EL (cell line): ENCODE data around the gene LEUTX.
A peak's percentile ranks its signal among the peaks of the same experiment; 100 is the strongest.

Experiments
- DNase-seq: peaks from one replicate; pipeline ENCODE4 v3.0.0-alpha.2; 2016

Gene LEUTX

GRCh38 chr19:39825093-39825463 lies 46.4 kb downstream of the LEUTX start:
- no peak for DNase-seq

DNA sequence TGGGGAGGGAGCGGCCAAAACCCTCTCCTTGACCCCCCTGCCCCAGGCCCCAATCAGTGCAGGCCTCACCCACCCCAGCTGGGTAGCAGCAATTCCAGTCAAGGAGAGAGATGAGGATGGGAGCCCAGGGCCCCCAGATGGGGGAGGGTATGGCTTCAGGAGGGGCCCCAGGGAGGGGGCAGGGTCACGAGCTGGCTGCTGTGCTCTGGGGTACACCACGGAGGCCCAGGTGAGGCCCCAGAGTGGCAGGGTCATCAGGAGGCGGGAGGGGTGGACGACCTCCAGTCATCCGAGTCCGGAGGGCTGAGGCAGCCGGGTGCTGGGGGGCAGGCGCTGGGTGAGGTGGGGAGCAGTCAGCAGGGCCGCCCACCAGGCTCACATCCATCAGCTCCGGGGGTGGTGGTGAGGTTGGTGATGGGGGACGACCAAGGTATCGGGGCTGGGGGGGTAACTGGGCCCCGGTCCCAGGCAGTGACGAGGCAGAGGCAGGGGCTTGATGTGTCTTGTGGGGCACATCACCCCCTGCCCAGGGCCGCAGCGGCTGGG lies 47.0 kb downstream of the LEUTX start:
- no peak for DNase-seq

DNA sequence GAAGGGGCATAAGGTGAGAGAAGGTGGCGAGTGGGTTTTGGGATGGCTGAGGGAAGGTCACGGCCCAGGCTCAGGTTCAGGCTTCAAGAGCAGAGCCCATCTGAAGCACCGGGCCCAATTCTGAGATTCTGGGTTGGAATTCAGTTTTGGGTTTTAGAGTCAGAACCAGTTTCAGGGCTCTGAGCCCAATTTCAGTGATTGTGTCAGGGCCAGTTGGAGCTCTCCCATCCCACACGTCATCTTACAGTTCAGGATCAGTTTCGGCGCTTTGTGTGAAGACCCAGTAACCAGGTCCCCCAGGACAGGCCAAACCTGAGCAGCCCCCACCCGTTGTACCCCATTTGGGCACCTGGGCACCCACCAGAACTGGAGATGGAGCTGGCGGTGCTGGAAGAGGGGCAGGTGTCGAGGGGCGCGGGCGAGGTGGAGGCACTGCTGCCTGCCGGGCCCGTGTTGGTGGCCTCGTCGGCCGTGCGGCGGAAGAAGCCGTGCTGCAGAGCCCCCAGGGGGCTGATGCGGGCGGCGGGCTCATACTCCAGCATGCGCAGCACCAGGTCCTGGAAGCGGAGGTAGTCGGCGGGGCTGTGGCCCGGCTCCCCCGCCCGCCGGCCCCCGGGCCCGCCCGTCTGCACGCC lies 47.8 kb downstream of the LEUTX start:
- no peak for DNase-seq

DNA sequence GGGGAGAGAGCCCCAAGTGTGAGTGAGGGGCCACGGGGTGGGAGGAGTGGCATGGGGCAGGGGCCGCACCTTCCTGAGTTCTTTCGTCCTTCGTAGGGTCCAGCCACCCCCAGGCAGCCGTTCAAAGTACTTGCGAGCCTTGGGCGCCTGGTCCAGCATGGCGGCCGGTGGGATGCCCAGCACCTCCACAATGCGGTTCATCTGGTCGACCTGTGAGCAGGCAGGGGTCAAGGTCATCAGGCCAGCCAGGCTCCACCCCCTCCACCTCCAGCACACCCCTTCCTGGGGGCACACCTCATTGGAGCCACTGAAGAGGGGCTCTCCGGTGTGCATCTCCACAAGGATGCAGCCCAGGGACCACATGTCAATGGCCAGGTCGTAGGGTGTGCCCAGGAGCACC lies 48.6 kb downstream of the LEUTX start:
- DNase-seq = no peak

GRCh38 chr19:39828015-39828653 lies 49.5 kb downstream of the LEUTX start:
- no peak for DNase-seq

DNA sequence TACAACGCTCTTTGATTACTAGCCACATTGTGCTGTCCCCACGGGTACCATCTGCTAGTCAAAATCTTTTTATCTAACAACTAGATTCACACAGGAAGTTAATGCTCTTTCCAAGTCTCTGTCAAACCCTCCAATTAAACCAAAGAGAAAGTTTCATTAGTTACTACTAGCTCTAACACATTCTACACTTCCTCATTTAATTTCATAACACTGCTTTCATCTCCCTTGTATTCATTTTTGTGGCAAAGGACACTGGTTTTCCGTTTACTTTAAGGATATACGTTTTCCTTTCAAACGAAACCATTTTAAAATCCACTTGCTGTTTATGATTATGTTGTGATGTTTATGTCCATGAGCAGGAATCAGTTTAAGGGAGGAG lies 50.0 kb downstream of the LEUTX start:
- DNase-seq = no peak

DNA sequence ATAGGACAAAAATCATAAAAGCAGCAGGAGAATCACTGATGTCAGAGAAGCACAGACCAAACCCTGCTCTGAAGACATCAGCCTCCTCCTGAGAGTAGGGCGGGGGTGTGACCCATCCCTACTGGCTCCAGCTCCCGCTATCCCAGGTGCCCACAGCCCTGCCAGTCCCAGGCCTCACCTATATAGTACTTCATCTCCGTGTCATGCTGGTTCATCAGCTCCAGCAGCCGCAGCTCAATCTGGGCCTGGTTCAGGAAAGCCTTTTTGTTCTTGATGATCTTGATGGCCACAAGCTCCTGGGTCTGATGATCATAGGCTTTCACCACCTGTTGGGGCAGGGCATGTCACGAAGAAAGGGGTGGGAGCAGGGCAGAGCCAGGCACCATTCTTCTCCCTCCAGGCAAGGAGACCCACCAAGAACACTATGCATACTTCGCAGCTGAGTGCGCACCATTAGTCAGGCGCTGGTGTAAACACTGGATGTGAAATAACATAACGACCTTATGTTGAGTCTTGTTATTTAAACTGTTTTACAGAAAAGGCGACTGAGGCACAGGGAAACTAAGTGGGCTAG lies 51.1 kb downstream of the LEUTX start:
- DNase-seq = no peak

DNA sequence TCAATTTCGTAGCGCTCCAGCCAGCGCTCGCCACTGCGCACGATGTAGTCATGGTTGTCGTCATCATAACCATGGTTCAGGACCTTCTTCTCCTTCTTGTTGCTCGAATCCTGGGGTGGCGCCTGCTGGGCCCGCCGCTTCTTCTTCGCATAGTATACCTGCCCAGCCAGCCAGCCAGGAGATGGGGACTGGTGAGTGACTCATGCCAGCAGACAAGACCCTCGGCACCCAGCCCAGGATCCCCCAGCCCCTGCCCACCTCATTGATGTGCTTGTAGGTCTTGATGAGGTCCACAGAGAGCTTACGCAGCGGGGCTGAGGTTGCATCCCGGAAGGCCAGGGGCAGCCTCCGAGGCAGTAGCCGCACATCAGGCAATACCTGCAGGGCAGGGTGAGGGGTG lies 51.8 kb downstream of the LEUTX start:
- DNase-seq = no peak

DNA sequence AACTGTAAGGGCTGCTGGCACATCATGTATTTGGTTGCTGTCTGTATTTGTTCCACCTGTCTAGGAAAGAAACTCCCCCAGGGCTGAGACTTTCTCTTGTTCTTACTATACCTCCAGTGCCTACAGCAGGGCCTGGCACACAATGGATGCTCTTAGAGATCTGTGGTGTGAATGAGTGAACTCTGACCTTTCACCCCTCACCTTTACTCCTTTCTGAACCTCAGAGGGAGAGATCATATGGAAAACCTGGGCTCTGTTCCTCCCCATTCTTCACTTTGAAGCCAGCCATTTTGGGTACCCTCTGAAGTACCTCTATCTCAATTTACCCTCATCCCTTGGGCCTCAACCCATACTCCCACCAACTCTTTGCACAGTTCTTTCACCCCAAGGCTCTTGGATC lies 52.2 kb downstream of the LEUTX start:
- DNase-seq = no peak

GRCh38 chr19:39831679-39832078 lies 53.0 kb downstream of the LEUTX start:
- DNase-seq = no peak

GRCh38 chr19:39832341-39833083 lies 53.9 kb downstream of the LEUTX start:
- DNase-seq = no peak

- DNase-seq = no peak
Observed at GRCh38 chr19:39833160-39833463, 54.5 kb downstream of the LEUTX start.

DNA sequence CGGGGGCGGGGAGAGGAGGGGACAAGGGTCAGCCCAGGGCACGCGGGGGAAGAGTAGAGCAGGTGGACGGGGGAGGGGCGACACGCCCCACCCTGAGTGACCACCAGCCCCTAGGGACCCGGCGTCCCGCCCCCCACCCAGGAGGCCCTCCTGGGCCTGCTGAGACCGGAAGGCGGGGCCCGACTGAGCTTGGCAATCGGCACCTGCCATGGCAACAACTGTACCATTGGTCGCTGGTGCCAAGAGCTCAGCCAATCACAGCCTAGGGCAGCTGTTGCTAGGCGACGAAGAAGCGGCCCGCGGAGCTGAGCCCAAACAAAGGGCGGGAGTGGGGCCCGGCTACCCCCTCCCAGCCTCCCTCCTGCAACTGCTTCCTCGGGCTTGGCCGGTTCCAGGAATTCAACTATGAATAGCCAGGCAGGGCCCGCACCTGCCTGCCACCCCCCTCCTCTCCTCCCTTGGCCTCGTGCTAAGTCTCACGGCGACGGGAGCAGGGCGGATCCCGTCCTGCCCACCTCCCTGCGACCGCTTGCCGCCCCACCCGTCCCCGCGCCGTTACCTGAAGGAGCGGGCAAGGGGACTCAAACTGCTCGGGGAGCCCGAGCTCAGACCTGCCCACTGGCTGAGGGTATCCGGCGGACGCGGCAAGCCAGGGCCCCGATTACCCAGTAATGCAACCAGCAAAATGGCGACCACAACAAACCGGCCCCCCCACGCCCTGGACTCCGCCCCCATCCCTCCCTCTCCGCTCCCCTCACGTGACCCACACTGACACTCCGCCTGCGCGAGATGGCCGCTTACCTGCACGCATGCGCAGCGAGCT lies 55.0 kb downstream of the LEUTX start, which contains the start of gene DYRK1B:
Gene DYRK1B (minus strand): TSS at position 699 of the 823 bp plus-strand sequence. CDS start 2,295 bp downstream, outside the sequence.
- DNase-seq = peak; percentile 95

GRCh38 chr19:39834287-39834841 lies 55.7 kb downstream of the LEUTX start:
- DNase-seq = no peak
